Erythroblast (primary cell): ENCODE measurements around the gene SERPINA9.

ENCODE experiments used
- GATA1 ChIP-seq: IDR thresholded peaks from 2 replicates; pipeline ENCODE4 v1.6.1; 2011; ENCODE audit warnings: low read depth, mild to moderate bottlenecking, control low read depth, low read length, moderate library complexity
- POLR2A ChIP-seq: IDR thresholded peaks from 2 replicates; pipeline ENCODE4 v1.6.1; 2011; ENCODE audit warnings: mild to moderate bottlenecking, low read length

- TF ChIP-seq POLR2A: no peak
- no peak for TF ChIP-seq GATA1
Observed at GRCh38 chr14:94441531-94442205, 34.3 kb downstream of the SERPINA9 start.
